Left renal pelvis (tissue), 4 donors: ENCODE measurements around the gene NASP. TPM values are rescaled to one million over a fixed set of nuclear protein-coding genes. Genes with fewer than 3 reads are reported as not detected.

Experiments used
- DNase-seq, 4 donors: peaks; one replicate each; pipeline ENCODE4 v3.0.0-alpha.2; 2013; ENCODE audit warnings: low read depth in 4 of 4, low spot score in 3 of 4
- polyA plus RNA-seq, 4 donors: library from polyadenylated mRNA; unstranded; fragments of 120-200 nt; gene quantifications; one replicate each; pipeline ENCODE4 v1.2.1, GENCODE V29; 2013; ENCODE audit not compliant: insufficient read length in 4 of 4

The NASP gene
- polyA plus RNA-seq, 4 donors, result 233 to 360 (median 319) TPM

DNA sequence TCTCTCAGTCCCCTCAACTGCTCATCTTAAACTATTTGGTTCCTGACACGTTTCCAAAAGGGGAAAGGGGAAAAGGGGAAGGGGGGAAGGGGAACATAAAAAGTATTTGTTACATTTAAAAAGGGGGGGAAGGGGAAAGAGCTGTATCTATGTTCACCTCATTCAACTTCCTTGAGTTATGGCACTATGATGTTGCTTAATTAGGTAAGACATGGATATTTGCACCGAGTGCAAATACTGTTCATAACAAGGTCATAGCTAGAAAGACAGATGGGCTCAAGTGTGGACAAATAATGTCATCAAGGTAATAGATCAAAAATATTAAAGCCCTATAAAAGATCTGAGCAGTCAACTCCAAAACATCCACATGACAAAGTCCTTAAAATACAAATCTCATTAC, 76.5 kb downstream of the NASP start:
- no peak for DNase-seq

- no peak for DNase-seq
Observed at GRCh38 chr1:45666836-45667235, 83.0 kb downstream of the NASP start.

- no peak for DNase-seq
Observed at GRCh38 chr1:45667321-45668111, 83.7 kb downstream of the NASP start.

Other genes with a start within 250 kb of the NASP start
- gene TOE1, start 243.9 kb upstream of the NASP start, polyA plus RNA-seq, result 10 to 100 TPM; 10.7 to 15.8 (median 14.0) TPM
- gene MUTYH, start 243.6 kb upstream of the NASP start, polyA plus RNA-seq, result 10 to 100 TPM; 18.5 to 40.8 (median 27.3) TPM
- 1 to 10 TPM; 3.5 to 7.1 (median 6.2) TPM for gene TESK2, start 92.9 kb upstream of the NASP start, polyA plus RNA-seq
- 1 to 10 TPM; 1.3 to 2.1 (median 1.8) TPM for gene CCDC163, start 84.0 kb upstream of the NASP start, polyA plus RNA-seq
- gene MMACHC, start 83.7 kb upstream of the NASP start, polyA plus RNA-seq, result 10 to 100 TPM; 10.5 to 14.3 (median 13.2) TPM
- 100 to 1,000 TPM; 254 to 394 (median 328) TPM for gene PRDX1, start 62.2 kb upstream of the NASP start, polyA plus RNA-seq
- 100 to 1,000 TPM; 153 to 301 (median 262) TPM for gene AKR1A1, start 33.2 kb upstream of the NASP start, polyA plus RNA-seq
- gene CCDC17, start 40.0 kb downstream of the NASP start, polyA plus RNA-seq, result 1 to 10 TPM in 3 of 4 donors, under 1 TPM in 1; 0.77 to 2.0 (median 1.3) TPM
- gene GPBP1L1, start 102.5 kb downstream of the NASP start, polyA plus RNA-seq, result 100 to 1,000 TPM in 3 of 4 donors, 10 to 100 TPM in 1; 71.4 to 127 (median 115) TPM
- 10 to 100 TPM; 42.8 to 60.2 (median 53.1) TPM for gene TMEM69, start 104.1 kb downstream of the NASP start, polyA plus RNA-seq
- 10 to 100 TPM; 27.4 to 32.0 (median 31.3) TPM for gene IPP, start 166.6 kb downstream of the NASP start, polyA plus RNA-seq
- 10 to 100 TPM; 30.0 to 67.3 (median 38.3) TPM for gene MAST2, start 219.6 kb downstream of the NASP start, polyA plus RNA-seq